ENCODE results near the gene STAT3.

The STAT3 gene

GRCh38 chr17:42359133-42359532 is 29.1 kb downstream of the STAT3 start:
- DNase-seq (ENCODE audit: extremely low spot score, insufficient read length, low read depth) (no peak), FAIRE-seq (no peak)

GRCh38 chr17:42358434-42358833 is 29.8 kb downstream of the STAT3 start:
- FAIRE-seq (no peak), DNase-seq (ENCODE audit: extremely low spot score, insufficient read length, low read depth) (no peak)

GRCh38 chr17:42354956-42355843 is 33.0 kb downstream of the STAT3 start:
- FAIRE-seq (peak; percentile 26), DNase-seq (ENCODE audit: extremely low spot score, insufficient read length, low read depth) (no peak)

GRCh38 chr17:42348104-42348503 is 40.1 kb downstream of the STAT3 start:
- no peak for FAIRE-seq

GRCh38 chr17:42347606-42348005 is 40.6 kb downstream of the STAT3 start:
- no peak for FAIRE-seq
- DNase-seq (ENCODE audit: extremely low spot score, insufficient read length, low read depth): no peak

More at GRCh38 chr17:42348104-42348503, 40.1 kb downstream of the STAT3 start:
- no peak for DNase-seq (ENCODE audit: extremely low spot score, insufficient read length, low read depth)

GRCh38 chr17:42347198-42347597 is 41.0 kb downstream of the STAT3 start:
- DNase-seq (ENCODE audit: extremely low spot score, insufficient read length, low read depth) (no peak), FAIRE-seq (no peak)

GRCh38 chr17:42346481-42346880 is 41.8 kb downstream of the STAT3 start:
- FAIRE-seq (no peak), DNase-seq (ENCODE audit: extremely low spot score, insufficient read length, low read depth) (no peak)

GRCh38 chr17:42345396-42346073 is 42.7 kb downstream of the STAT3 start:
- DNase-seq (ENCODE audit: extremely low spot score, insufficient read length, low read depth): no peak
- FAIRE-seq: no peak

GRCh38 chr17:42342242-42343008 is 45.8 kb downstream of the STAT3 start:
- FAIRE-seq (peak; percentile 49), DNase-seq (ENCODE audit: extremely low spot score, insufficient read length, low read depth) (no peak)

- DNase-seq (ENCODE audit: extremely low spot score, insufficient read length, low read depth) (no peak), FAIRE-seq (no peak)
Measured at GRCh38 chr17:42341568-42341967, 46.7 kb downstream of the STAT3 start.

- FAIRE-seq (peak; percentile 78), DNase-seq (ENCODE audit: extremely low spot score, insufficient read length, low read depth) (no peak)
Measured at GRCh38 chr17:42340691-42341127, 47.5 kb downstream of the STAT3 start.

GRCh38 chr17:42339221-42339620 is 49.0 kb downstream of the STAT3 start:
- FAIRE-seq: no peak
- DNase-seq (ENCODE audit: extremely low spot score, insufficient read length, low read depth): no peak

GRCh38 chr17:42338427-42338985 is 49.7 kb downstream of the STAT3 start:
- FAIRE-seq: no peak
- DNase-seq (ENCODE audit: extremely low spot score, insufficient read length, low read depth): no peak

GRCh38 chr17:42337442-42337841 is 50.8 kb downstream of the STAT3 start:
- DNase-seq (ENCODE audit: extremely low spot score, insufficient read length, low read depth): peak; percentile 47
- peak; percentile 95 for FAIRE-seq

GRCh38 chr17:42334677-42335076 is 53.6 kb downstream of the STAT3 start:
- DNase-seq (ENCODE audit: extremely low spot score, insufficient read length, low read depth): no peak
- FAIRE-seq: no peak

- FAIRE-seq (peak; percentile 78), DNase-seq (ENCODE audit: extremely low spot score, insufficient read length, low read depth) (no peak)
Measured at GRCh38 chr17:42333053-42333452, 55.2 kb downstream of the STAT3 start.

- peak; percentile 18 for FAIRE-seq
- no peak for DNase-seq (ENCODE audit: extremely low spot score, insufficient read length, low read depth)
Measured at GRCh38 chr17:42329025-42329976, 58.9 kb downstream of the STAT3 start.

GRCh38 chr17:42325026-42325425 is 63.2 kb downstream of the STAT3 start:
- DNase-seq (ENCODE audit: extremely low spot score, insufficient read length, low read depth): no peak
- no peak for FAIRE-seq

- DNase-seq (ENCODE audit: extremely low spot score, insufficient read length, low read depth): no peak
- FAIRE-seq: no peak
Measured at GRCh38 chr17:42323268-42323773, 64.9 kb downstream of the STAT3 start.

All from GM18507 (cell line).